ENCODE results near the gene NEK2. TPM values are rescaled to one million over a fixed set of nuclear protein-coding genes. Genes with fewer than 3 reads are reported as not detected.

NEK2 gene
- total RNA-seq, 1 experiment from 2014 or later = 45.7 TPM

- Histone ChIP-seq H3K27me3 (replicated peaks; ENCODE audit: insufficient read depth, low read depth, low read length, poor library complexity) (no peaks in the 10 kb centered on the region), H3K27ac (ENCODE audit: low read depth, low read length, poor library complexity, severe bottlenecking) (no peak overlapping the region), H3K4me3 (ENCODE audit: low read depth, low read length, poor library complexity, severe bottlenecking) (no peak overlapping the region), H3K9me3 (ENCODE audit: low read depth, low read length, poor library complexity, severe bottlenecking) (no peaks in the 10 kb centered on the region), H3K4me1 (ENCODE audit: insufficient read depth, low read length, poor library complexity, severe bottlenecking) (no peaks in the 10 kb centered on the region), H3K36me3 (ENCODE audit: insufficient read depth, low read length, poor library complexity, severe bottlenecking) (no peaks in the 10 kb centered on the region)
- no TSS peak for BruUV-seq (replicated peaks)
- no peak for DNase-seq (ENCODE audit: low spot score)
- CTCF ChIA-PET = no interaction called here
- POLR2A ChIA-PET (ENCODE audit: low non-redundant PET) = no interaction called here
- intact Hi-C loops (cut with micrococcal nuclease; ENCODE audit: unreplicated experiment) = no loop called here
- TF ChIP-seq EZH2 (IDR thresholded peaks at IDR 0.05; ENCODE audit: borderline replicate concordance, low read depth, low read length, poor library complexity, severe bottlenecking) (no peak), CTCF (conservative IDR thresholded peaks at IDR 0.05; ENCODE audit: low read depth, low read length) (no peak)
Observed at GRCh38 chr1:211614615-211615014, 60.8 kb downstream of the NEK2 start.

GRCh38 chr1:211613951-211614350 is 61.5 kb downstream of the NEK2 start:
- no TSS peak for BruUV-seq (replicated peaks)
- Histone ChIP-seq H3K4me1 (ENCODE audit: insufficient read depth, low read length, poor library complexity, severe bottlenecking) (no peaks in the 10 kb centered on the region), H3K36me3 (ENCODE audit: insufficient read depth, low read length, poor library complexity, severe bottlenecking) (no peaks in the 10 kb centered on the region), H3K9me3 (ENCODE audit: low read depth, low read length, poor library complexity, severe bottlenecking) (no peaks in the 10 kb centered on the region), H3K27ac (ENCODE audit: low read depth, low read length, poor library complexity, severe bottlenecking) (no peak overlapping the region), H3K4me3 (ENCODE audit: low read depth, low read length, poor library complexity, severe bottlenecking) (no peak overlapping the region), H3K27me3 (replicated peaks; ENCODE audit: insufficient read depth, low read depth, low read length, poor library complexity) (no peaks in the 10 kb centered on the region)
- DNase-seq (ENCODE audit: low spot score) = no peak
- ChIA-PET CTCF (no interaction called here), POLR2A (ENCODE audit: low non-redundant PET) (no interaction called here)
- TF ChIP-seq CTCF (conservative IDR thresholded peaks at IDR 0.05; ENCODE audit: low read depth, low read length) (no peak), EZH2 (IDR thresholded peaks at IDR 0.05; ENCODE audit: borderline replicate concordance, low read depth, low read length, poor library complexity, severe bottlenecking) (no peak)
- intact Hi-C loops (cut with micrococcal nuclease; ENCODE audit: unreplicated experiment) = no loop called here

GRCh38 chr1:211613108-211613947 is 62.1 kb downstream of the NEK2 start:
- POLR2A ChIA-PET (ENCODE audit: low non-redundant PET) = no interaction called here
- Histone ChIP-seq H3K4me3 (ENCODE audit: low read depth, low read length, poor library complexity, severe bottlenecking) (no peak overlapping the region), H3K27ac (ENCODE audit: low read depth, low read length, poor library complexity, severe bottlenecking) (no peak overlapping the region), H3K27me3 (replicated peaks; ENCODE audit: insufficient read depth, low read depth, low read length, poor library complexity) (no peaks in the 10 kb centered on the region), H3K9me3 (ENCODE audit: low read depth, low read length, poor library complexity, severe bottlenecking) (no peaks in the 10 kb centered on the region), H3K4me1 (ENCODE audit: insufficient read depth, low read length, poor library complexity, severe bottlenecking) (no peaks in the 10 kb centered on the region), H3K36me3 (ENCODE audit: insufficient read depth, low read length, poor library complexity, severe bottlenecking) (no peaks in the 10 kb centered on the region)
- peak; percentile 19 for DNase-seq (ENCODE audit: low spot score)
- intact Hi-C loops (cut with micrococcal nuclease; ENCODE audit: unreplicated experiment) = no loop called here
- no peak for TF ChIP-seq CTCF (conservative IDR thresholded peaks at IDR 0.05; ENCODE audit: low read depth, low read length)
- no peak for TF ChIP-seq EZH2 (IDR thresholded peaks at IDR 0.05; ENCODE audit: borderline replicate concordance, low read depth, low read length, poor library complexity, severe bottlenecking)
- no TSS peak for BruUV-seq (replicated peaks)
- CTCF ChIA-PET = interaction anchor here (0.7 kb wide), 1 partner anchor 554 kb away, joined by 9 read pairs; no protein-coding TSS in a partner anchor
